HEK293 (cell line): ENCODE measurements around the gene PRDM13.
A peak's percentile ranks its signal among the peaks of the same experiment; 100 is the strongest.

Experiments
- BCL11A ChIP-seq: fragments of 450-650 bp; formaldehyde crosslinking; IDR thresholded peaks from 2 replicates; pipeline ENCODE4 v1.5.1; 2016; ENCODE audit warnings: low read depth, missing biosample characterization, missing genetic modification characterization
- CTCF ChIP-seq: fragments of 450-650 bp; formaldehyde crosslinking; IDR thresholded peaks from 2 replicates; pipeline ENCODE4 v1.5.1; 2016; ENCODE audit warnings: missing biosample characterization, missing genetic modification characterization
- FEZF1 ChIP-seq: fragments of 450-650 bp; formaldehyde crosslinking; IDR thresholded peaks from 2 replicates; pipeline ENCODE4 v1.5.1; 2016; ENCODE audit warnings: missing biosample characterization, missing genetic modification characterization
- KLF10 ChIP-seq: fragments of 450-650 bp; IDR thresholded peaks from 2 replicates; pipeline ENCODE4 v1.5.1; 2018; ENCODE audit warnings: missing biosample characterization, mild to moderate bottlenecking, missing genetic modification characterization
- KLF7 ChIP-seq: fragments of 450-650 bp; formaldehyde crosslinking; IDR thresholded peaks from 2 replicates; pipeline ENCODE4 v1.5.1; 2016; ENCODE audit warnings: missing biosample characterization, missing genetic modification characterization, borderline replicate concordance
- PATZ1 ChIP-seq: fragments of 450-650 bp; formaldehyde crosslinking; IDR thresholded peaks from 2 replicates; pipeline ENCODE4 v1.5.1; 2016; ENCODE audit warnings: missing biosample characterization, missing genetic modification characterization
- PBX3 ChIP-seq: sonication (generic); formaldehyde crosslinking; IDR thresholded peaks from 2 replicates; pipeline ENCODE4 v1.8.1; 2022; ENCODE audit warnings: mild to moderate bottlenecking, moderate library complexity, missing genetic modification reagents
- REPIN1 ChIP-seq: fragments of 450-650 bp; formaldehyde crosslinking; IDR thresholded peaks from 2 replicates; pipeline ENCODE4 v1.5.1; 2017; ENCODE audit warnings: missing biosample characterization, missing genetic modification characterization, low read depth
- SP7 ChIP-seq: fragments of 450-650 bp; formaldehyde crosslinking; IDR thresholded peaks from 2 replicates; pipeline ENCODE4 v1.5.1; 2016; ENCODE audit warnings: missing biosample characterization, missing genetic modification characterization
- WT1 ChIP-seq: fragments of 450-650 bp; formaldehyde crosslinking; IDR thresholded peaks from 2 replicates; pipeline ENCODE4 v1.5.1; 2016; ENCODE audit warnings: missing biosample characterization, missing genetic modification characterization
- YY2 ChIP-seq: fragments of 450-650 bp; formaldehyde crosslinking; IDR thresholded peaks from 2 replicates; pipeline ENCODE4 v1.5.1; 2016; ENCODE audit warnings: missing biosample characterization, missing genetic modification characterization
- ZBTB1 ChIP-seq: fragments of 450-650 bp; formaldehyde crosslinking; IDR thresholded peaks from 2 replicates; pipeline ENCODE4 v1.5.1; 2016; ENCODE audit warnings: missing biosample characterization, missing genetic modification characterization
- ZBTB21 ChIP-seq: fragments of 450-650 bp; formaldehyde crosslinking; IDR thresholded peaks from 2 replicates; pipeline ENCODE4 v1.5.1; 2017; ENCODE audit warnings: missing biosample characterization, missing genetic modification characterization
- ZBTB7A ChIP-seq: fragments of 450-650 bp; formaldehyde crosslinking; IDR thresholded peaks from 2 replicates; pipeline ENCODE4 v1.5.1; 2016; ENCODE audit warnings: low read depth, missing biosample characterization, missing genetic modification characterization
- ZNF114 ChIP-seq: fragments of 450-650 bp; formaldehyde crosslinking; IDR thresholded peaks from 2 replicates; pipeline ENCODE4 v1.5.0; 2017; ENCODE audit warnings: missing biosample characterization, missing genetic modification characterization
- ZNF133 ChIP-seq: fragments of 450-650 bp; formaldehyde crosslinking; IDR thresholded peaks from 2 replicates; pipeline ENCODE4 v1.5.1; 2016; ENCODE audit warnings: missing biosample characterization, missing genetic modification characterization
- ZNF138 ChIP-seq: fragments of 450-650 bp; formaldehyde crosslinking; IDR thresholded peaks from 2 replicates; pipeline ENCODE4 v1.5.1; 2016; ENCODE audit warnings: missing biosample characterization, missing genetic modification characterization, borderline replicate concordance
- ZNF19 ChIP-seq: fragments of 450-650 bp; formaldehyde crosslinking; IDR thresholded peaks from 2 replicates; pipeline ENCODE4; 2016; ENCODE audit warnings: missing biosample characterization, missing genetic modification characterization, low read depth
- ZNF2 ChIP-seq: fragments of 450-650 bp; formaldehyde crosslinking; IDR thresholded peaks from 2 replicates; pipeline ENCODE4 v1.5.1; 2016; ENCODE audit warnings: missing biosample characterization, missing genetic modification characterization
- ZNF202 ChIP-seq: fragments of 450-650 bp; formaldehyde crosslinking; IDR thresholded peaks from 2 replicates; pipeline ENCODE4 v1.5.1; 2016; ENCODE audit warnings: missing biosample characterization, missing genetic modification characterization, borderline replicate concordance
- ZNF223 ChIP-seq: fragments of 450-650 bp; formaldehyde crosslinking; IDR thresholded peaks from 2 replicates; pipeline ENCODE4 v1.5.1; 2016; ENCODE audit warnings: missing biosample characterization, missing genetic modification characterization
- ZNF24 ChIP-seq: fragments of 450-650 bp; formaldehyde crosslinking; IDR thresholded peaks from 2 replicates; pipeline ENCODE4 v1.5.1; 2016; ENCODE audit warnings: missing biosample characterization, missing genetic modification characterization
- ZNF37A ChIP-seq: fragments of 450-650 bp; IDR thresholded peaks from 2 replicates; pipeline ENCODE4 v1.5.1; 2018; ENCODE audit warnings: missing biosample characterization, missing genetic modification characterization
- ZNF423 ChIP-seq: fragments of 450-650 bp; formaldehyde crosslinking; IDR thresholded peaks from 2 replicates; pipeline ENCODE4 v1.5.1; 2016; ENCODE audit warnings: missing biosample characterization, missing genetic modification characterization
- ZNF488 ChIP-seq: fragments of 450-650 bp; formaldehyde crosslinking; IDR thresholded peaks from 2 replicates; pipeline ENCODE4 v1.5.1; 2016; ENCODE audit warnings: missing biosample characterization, missing genetic modification characterization
- ZNF501 ChIP-seq: fragments of 450-650 bp; formaldehyde crosslinking; IDR thresholded peaks from 2 replicates; pipeline ENCODE4 v1.5.1; 2016; ENCODE audit warnings: missing biosample characterization, missing genetic modification characterization
- ZNF704 ChIP-seq: fragments of 450-650 bp; formaldehyde crosslinking; IDR thresholded peaks from 2 replicates; pipeline ENCODE4 v1.5.1; 2016; ENCODE audit warnings: missing biosample characterization, missing genetic modification characterization
- ZNF747 ChIP-seq: fragments of 450-650 bp; formaldehyde crosslinking; IDR thresholded peaks from 2 replicates; pipeline ENCODE4 v1.5.1; 2016; ENCODE audit warnings: missing biosample characterization, missing genetic modification characterization
- ZNF76 ChIP-seq: fragments of 450-650 bp; formaldehyde crosslinking; IDR thresholded peaks from 2 replicates; pipeline ENCODE4; 2016; ENCODE audit warnings: low read depth, missing biosample characterization, missing genetic modification characterization, borderline replicate concordance
- ZNF791 ChIP-seq: fragments of 450-650 bp; formaldehyde crosslinking; IDR thresholded peaks from 2 replicates; pipeline ENCODE4 v1.5.1; 2016; ENCODE audit warnings: missing biosample characterization, missing genetic modification characterization
- ZNF837 ChIP-seq: fragments of 450-650 bp; formaldehyde crosslinking; IDR thresholded peaks from 2 replicates; pipeline ENCODE4 v1.5.1; 2016; ENCODE audit warnings: missing biosample characterization, missing genetic modification characterization
- ZSCAN18 ChIP-seq: fragments of 450-650 bp; formaldehyde crosslinking; IDR thresholded peaks from 2 replicates; pipeline ENCODE4 v1.5.1; 2016; ENCODE audit warnings: missing biosample characterization, missing genetic modification characterization
- ZXDB ChIP-seq: fragments of 450-650 bp; formaldehyde crosslinking; IDR thresholded peaks from 2 replicates; pipeline ENCODE4 v1.5.1; 2016; ENCODE audit warnings: missing biosample characterization, missing genetic modification characterization

The PRDM13 gene

GRCh38 chr6:99568103-99568933 is 38.3 kb upstream of the PRDM13 start, which contains the start of gene CCNC (continued):
- peak; percentile 94 for TF ChIP-seq ZNF24 (tag by site-specific recombination)
- peak; percentile 72 for TF ChIP-seq WT1 (tag by site-specific recombination)
- no peak for TF ChIP-seq ZNF133
- TF ChIP-seq BCL11A: peak; percentile 36; the same call in 1 of the 2 replicates
- TF ChIP-seq ZNF76 (tag by site-specific recombination): peak; percentile 80
- no peak for TF ChIP-seq ZNF138 (tag by site-specific recombination)
- TF ChIP-seq ZBTB1 (tag by site-specific recombination): no peak
- TF ChIP-seq PBX3 (CRISPR knock-in tag): no peak
- 0 out of 2 replicates have a peak, but pooled peaks have one; percentile 25 for TF ChIP-seq REPIN1 (tag by site-specific recombination)
- no peak for TF ChIP-seq ZNF747 (tag by site-specific recombination)
- TF ChIP-seq KLF10 (tag by site-specific recombination): peak; percentile 66; the same call in 1 of the 2 replicates
- TF ChIP-seq ZNF114 (tag by site-specific recombination): no peak
- no peak for TF ChIP-seq ZBTB7A
- no peak for TF ChIP-seq ZNF704 (tag by site-specific recombination)
- no peak for TF ChIP-seq ZNF837 (tag by site-specific recombination)
- peak; percentile 59; the same call in 1 of the 2 replicates for TF ChIP-seq PATZ1 (tag by site-specific recombination)
- no peak for TF ChIP-seq ZNF488
- TF ChIP-seq SP7: peak; percentile 90
- no peak for TF ChIP-seq ZNF223
- TF ChIP-seq ZXDB (tag by site-specific recombination): peak; percentile 95
- no peak for TF ChIP-seq ZNF791 (tag by site-specific recombination)
- peak; percentile 95 for TF ChIP-seq ZNF2 (tag by site-specific recombination)
- no peak for TF ChIP-seq CTCF
- no peak; the same call in 1 of the 2 replicates for TF ChIP-seq KLF7 (tag by site-specific recombination)
- no peak for TF ChIP-seq ZNF202 (tag by site-specific recombination)
- TF ChIP-seq ZNF19 (tag by site-specific recombination): no peak
- no peak for TF ChIP-seq FEZF1 (tag by site-specific recombination)
- no peak; the same call in 1 of the 2 replicates for TF ChIP-seq ZNF37A (tag by site-specific recombination)
- TF ChIP-seq ZNF501 (tag by site-specific recombination): peak; percentile 100
- TF ChIP-seq ZBTB21 (tag by site-specific recombination): 0 out of 2 replicates have a peak, but pooled peaks have one; percentile 53
- no peak for TF ChIP-seq ZNF423 (tag by site-specific recombination)
- TF ChIP-seq ZSCAN18: 0 out of 2 replicates have a peak, but pooled peaks have one; percentile 31
- no peak for TF ChIP-seq YY2 (tag by site-specific recombination)
